Measurements from ENCODE around the gene ARFRP1.

Gene ARFRP1

GRCh38 chr20:63659370-63659769 is 48.4 kb downstream of the ARFRP1 start:
- no peaks in the 10 kb centered on the region for H3K27me3 ChIP-seq (ENCODE audit: insufficient read depth, low read depth, severe bottlenecking)
- H3K9me3 ChIP-seq (ENCODE audit: severe bottlenecking): no peaks in the 10 kb centered on the region
- no peak overlapping the region; the same call in 1 of the 2 replicates for H3K4me3 ChIP-seq (ENCODE audit: low read depth, low read length)
- TF ChIP-seq CTCF (IDR thresholded peaks at IDR 0.05; ENCODE audit: low read depth, low read length): no peak
- peak overlapping the region; percentile 94; the same call in 1 of the 2 replicates for H3K27ac ChIP-seq
- no peak for DNase-seq
- peaks cover 48% of the 10 kb centered on the region for H3K36me3 ChIP-seq

GRCh38 chr20:63658749-63659187 is 49.0 kb downstream of the ARFRP1 start:
- Histone ChIP-seq H3K36me3 (peaks cover 43% of the 10 kb centered on the region), H3K27me3 (ENCODE audit: insufficient read depth, low read depth, severe bottlenecking) (no peaks in the 10 kb centered on the region), H3K27ac (peak overlapping the region; percentile 94), H3K4me3 (ENCODE audit: low read depth, low read length) (peak overlapping the region; percentile 81), H3K9me3 (ENCODE audit: severe bottlenecking) (no peaks in the 10 kb centered on the region)
- no peak for TF ChIP-seq CTCF (IDR thresholded peaks at IDR 0.05; ENCODE audit: low read depth, low read length)
- DNase-seq: no peak

- TF ChIP-seq CTCF (IDR thresholded peaks at IDR 0.05; ENCODE audit: low read depth, low read length): no peak
- H3K27ac ChIP-seq: peak within 1 kb of the TSS; percentile 94
- no peaks in the 10 kb centered on the region for H3K27me3 ChIP-seq (ENCODE audit: insufficient read depth, low read depth, severe bottlenecking)
- peak within 1 kb of the TSS; percentile 81 for H3K4me3 ChIP-seq (ENCODE audit: low read depth, low read length)
- DNase-seq: peak; percentile 89
- no peaks in the 10 kb centered on the region for H3K9me3 ChIP-seq (ENCODE audit: severe bottlenecking)
- H3K36me3 ChIP-seq: peaks cover 38% of the 10 kb centered on the region
Observed at GRCh38 chr20:63657937-63658748, 49.6 kb downstream of the ARFRP1 start, which contains the start of gene RTEL1. Gene RTEL1, plus strand, starts transcription at chr20:63658312. Its CDS starts 1,091 bp downstream, at chr20:63659403.

GRCh38 chr20:63657260-63657936 is 50.4 kb downstream of the ARFRP1 start:
- Histone ChIP-seq H3K4me3 (ENCODE audit: low read depth, low read length) (peak overlapping the region; percentile 81), H3K9me3 (ENCODE audit: severe bottlenecking) (no peaks in the 10 kb centered on the region), H3K27ac (peak overlapping the region; percentile 94), H3K36me3 (peaks cover 33% of the 10 kb centered on the region), H3K27me3 (ENCODE audit: insufficient read depth, low read depth, severe bottlenecking) (no peaks in the 10 kb centered on the region)
- DNase-seq: no peak
- TF ChIP-seq CTCF (IDR thresholded peaks at IDR 0.05; ENCODE audit: low read depth, low read length): no peak

GRCh38 chr20:63656451-63656850 is 51.3 kb downstream of the ARFRP1 start:
- H3K4me3 ChIP-seq (ENCODE audit: low read depth, low read length): no peak overlapping the region
- H3K36me3 ChIP-seq: peaks cover 32% of the 10 kb centered on the region
- H3K27me3 ChIP-seq (ENCODE audit: insufficient read depth, low read depth, severe bottlenecking): no peaks in the 10 kb centered on the region
- no peaks in the 10 kb centered on the region for H3K9me3 ChIP-seq (ENCODE audit: severe bottlenecking)
- no peak overlapping the region for H3K27ac ChIP-seq
- DNase-seq: no peak
- TF ChIP-seq CTCF (IDR thresholded peaks at IDR 0.05; ENCODE audit: low read depth, low read length): no peak
